HG03108 (cell line): ENCODE data around the gene SRSF7.
A peak's percentile ranks its signal among the peaks of the same experiment; 100 is the strongest.
"Not testable (repeated sequence)": the region's sequence is repeated elsewhere in the genome, so short reads cannot be mapped to it uniquely, and the experiment has no call there.

Experiments
- ATAC-seq: cut with Tn5 transposase; IDR thresholded peaks from one replicate; pipeline ENCODE4 v1.9.1; 2021; ENCODE audit warnings: moderate library complexity; ENCODE audit not compliant: unreplicated experiment

SRSF7 gene

DNA sequence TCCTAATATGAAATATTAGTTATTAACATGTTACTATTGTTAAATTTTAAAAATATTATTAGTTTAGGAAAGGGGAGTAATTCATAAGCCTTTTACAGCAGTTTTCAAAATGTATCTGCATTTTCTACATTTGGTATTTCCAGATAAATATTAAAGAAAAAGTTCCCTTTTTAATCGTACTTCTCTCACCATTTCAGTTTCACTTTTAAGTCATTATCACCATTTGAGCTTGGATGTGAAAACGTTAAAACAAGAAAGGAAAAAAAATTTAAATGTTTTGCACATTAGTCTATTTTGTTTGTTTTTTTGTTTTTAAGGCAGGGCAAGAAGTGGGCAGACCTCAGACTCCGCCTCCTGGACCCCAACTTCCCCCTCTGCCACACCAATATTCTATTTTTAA, 3.3 kb upstream of the SRSF7 start:
- ATAC-seq, result no peak

DNA sequence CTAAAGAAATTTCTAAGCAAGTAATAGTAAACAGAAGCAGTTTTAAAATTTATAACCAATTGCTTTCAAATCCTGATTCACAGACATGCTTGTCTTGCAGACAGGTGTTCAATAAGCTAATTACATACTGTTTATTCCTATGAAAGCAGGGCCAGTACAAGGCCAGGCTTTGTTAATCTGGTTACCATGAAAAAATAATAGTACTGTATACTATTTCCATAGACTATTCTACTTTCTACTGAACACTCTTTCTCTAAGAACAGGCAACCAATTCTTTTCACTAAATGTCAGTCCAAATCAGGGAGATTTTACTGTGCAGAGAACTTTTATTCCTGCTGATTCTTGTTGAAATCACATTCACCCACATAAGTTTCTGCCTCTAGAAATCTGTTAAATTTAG, 2.9 kb upstream of the SRSF7 start:
- ATAC-seq, result no peak

DNA sequence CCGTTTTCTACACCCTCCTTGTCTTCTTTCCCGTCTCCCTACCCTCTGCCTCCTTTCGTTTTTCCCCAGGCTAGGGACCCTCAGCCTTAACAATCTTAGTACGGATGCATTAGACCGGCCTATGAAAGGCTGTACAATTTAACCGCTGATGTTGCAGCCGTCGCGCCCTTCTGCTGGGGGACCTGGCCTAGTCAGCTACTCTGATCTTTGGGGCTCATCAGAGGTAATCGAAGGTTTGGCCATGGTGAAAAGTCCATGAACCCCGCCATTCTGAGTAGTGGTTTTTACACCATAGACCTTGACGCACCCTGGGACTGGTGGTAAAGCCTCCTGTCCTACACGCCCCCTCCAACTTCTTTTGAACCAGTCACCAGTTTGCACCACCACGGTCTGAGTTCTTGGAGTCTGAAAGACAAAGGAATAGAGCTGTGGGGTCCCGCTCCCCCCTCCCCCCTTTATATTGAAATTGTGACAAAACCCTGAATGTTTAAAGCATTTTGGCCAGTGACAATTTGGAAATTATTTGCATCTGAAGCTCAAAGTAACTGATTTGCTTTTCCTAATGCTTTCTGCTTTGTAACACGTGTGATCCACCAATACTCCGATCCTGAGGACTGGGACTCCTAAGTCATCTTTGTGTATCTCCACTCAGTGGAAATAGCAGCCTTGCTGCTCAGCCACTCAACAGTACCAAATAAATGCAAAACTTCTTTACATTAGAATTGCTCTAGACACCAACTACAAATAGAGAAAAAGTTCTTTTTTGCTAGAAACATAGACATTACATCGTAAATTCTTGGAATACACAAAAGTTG, 642 bp upstream of the SRSF7 start:
- no peak for ATAC-seq

DNA sequence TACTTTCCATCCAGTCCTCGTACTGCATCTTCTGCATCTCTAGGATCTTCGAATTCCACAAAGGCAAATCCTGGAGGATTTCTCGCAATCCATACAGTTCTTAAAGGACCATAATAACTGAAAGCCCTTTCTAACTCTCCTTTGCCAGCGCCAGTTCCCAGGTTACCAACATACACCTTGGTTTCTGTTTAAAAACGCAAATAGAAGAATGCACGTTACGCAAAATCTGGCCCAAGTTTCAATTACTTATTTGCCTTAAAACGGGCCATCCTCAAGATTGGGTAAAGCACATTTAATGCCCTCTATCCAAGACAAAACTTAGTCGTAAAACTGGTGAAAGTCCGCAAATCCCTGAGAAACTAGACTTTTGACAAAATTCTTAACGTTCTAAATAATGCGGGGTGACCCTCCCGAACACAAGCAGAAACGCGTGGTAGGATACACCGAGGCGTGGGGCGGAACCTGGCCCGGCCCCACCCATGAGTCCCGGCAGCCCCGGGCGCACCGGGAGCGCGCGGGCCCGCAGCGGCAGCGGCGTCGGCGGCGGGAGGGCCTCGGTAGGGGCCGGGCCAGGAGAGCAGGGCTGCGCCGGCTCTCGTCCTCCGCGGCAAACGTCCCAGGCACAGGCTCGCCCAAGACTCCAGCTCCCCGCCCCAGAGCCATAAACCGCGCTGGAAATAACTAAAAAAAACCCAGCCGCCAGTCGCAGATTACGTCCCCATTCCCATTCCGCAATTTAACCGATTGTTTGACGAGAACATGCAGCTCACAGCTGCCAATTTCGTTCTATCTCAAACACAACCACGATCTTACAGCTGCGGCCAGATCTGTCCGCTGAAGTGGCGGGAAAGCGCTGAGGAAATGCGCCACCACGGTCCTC, 910 bp downstream of the SRSF7 start:
- peak; percentile 41 for ATAC-seq

DNA sequence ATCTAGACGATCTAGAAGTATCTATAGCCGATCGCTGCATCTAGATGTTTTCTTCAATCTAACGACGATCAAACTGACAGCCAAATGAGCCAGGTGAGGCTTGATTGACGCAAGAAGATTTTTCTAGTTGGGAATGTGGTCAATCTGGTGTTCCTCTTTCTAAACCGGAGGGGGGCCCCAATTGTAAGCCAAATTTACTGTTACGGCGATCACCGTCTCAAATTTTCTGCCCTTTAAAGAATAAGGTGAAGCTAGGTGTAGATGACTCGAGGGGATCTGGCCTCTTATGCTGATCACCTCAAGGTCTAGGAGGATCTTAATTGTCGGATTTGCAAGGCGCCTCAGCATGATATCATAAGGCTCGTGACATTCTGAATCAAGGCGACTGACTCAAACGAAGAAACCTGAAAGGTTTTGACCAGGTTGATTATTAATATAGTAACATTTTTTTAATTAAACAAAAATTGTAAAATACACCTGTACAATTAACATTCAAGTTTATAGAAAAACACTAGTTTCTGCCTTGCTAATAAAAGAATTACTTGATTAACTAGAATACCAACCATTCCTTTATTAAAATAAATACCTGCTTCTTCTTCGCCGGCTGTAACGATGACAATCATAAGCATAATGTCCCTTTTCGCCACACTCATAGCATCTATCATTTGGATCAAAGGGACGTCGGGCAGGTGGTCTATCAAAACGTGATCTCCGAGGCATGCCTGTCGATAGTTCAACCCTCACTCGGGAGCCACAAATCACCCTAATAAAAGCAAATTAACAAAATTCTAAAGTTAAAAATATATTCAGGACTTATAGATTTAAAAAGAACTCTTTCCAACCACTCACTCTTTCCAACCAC, 2.0 kb downstream of the SRSF7 start:
- no peak for ATAC-seq

DNA sequence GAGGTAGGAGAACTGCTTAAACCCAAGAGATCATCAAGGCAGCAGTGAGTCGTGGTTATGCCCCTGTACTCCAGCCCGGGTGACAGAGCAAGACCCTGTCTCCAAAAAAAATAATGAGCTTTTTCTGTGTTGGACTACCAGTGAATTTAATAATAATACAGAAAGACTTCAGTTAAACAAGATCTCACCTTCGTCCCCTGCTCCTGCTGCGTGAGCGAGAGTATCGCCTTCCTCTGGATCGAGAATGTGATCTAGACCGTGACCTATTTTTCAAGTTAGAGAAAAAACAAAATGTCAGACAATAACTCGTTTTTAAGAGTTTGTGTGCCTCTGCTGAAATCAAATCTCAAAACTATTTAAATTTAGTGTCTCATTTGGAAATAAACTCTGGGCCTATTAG, 2.8 kb downstream of the SRSF7 start:
- ATAC-seq, result no peak

DNA sequence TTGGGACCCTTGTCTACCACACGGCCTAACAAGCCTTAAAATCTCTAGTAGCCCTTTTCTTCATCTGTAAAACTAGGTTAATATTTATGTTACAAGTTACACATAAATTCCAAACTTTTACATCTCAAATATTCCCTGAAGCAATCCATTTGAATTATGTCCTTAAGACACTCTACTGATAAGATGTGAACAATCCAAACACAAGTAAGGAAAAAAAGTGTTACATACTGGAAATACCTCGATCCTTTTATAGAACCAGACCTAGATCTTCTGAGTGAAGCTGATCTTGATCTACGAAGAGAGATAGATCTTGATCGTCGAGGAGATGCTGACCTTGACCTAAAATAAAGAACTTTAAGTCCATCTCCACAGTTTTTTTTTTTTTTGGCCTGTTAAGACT, 3.3 kb downstream of the SRSF7 start:
- ATAC-seq, result no peak

DNA sequence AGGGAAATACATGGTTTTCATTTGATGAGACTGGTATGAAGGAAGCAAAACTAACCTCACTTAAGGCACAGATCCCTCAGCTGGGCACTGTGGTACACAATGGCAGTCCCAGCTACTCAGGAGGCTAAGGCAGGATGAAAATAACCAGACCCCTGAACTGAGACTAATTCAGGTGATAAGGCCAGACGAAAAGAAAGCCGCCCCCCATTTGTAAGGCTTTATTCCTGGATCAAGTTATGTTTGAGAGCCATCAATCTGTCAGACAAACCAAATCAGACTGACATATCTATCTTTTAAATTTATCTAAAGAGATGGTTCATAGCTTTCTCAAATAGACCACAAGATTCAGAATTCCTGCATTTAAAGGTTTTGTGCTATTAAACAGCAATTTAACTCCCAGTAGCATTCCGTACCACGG, 4.1 kb downstream of the SRSF7 start:
- no peak for ATAC-seq

DNA sequence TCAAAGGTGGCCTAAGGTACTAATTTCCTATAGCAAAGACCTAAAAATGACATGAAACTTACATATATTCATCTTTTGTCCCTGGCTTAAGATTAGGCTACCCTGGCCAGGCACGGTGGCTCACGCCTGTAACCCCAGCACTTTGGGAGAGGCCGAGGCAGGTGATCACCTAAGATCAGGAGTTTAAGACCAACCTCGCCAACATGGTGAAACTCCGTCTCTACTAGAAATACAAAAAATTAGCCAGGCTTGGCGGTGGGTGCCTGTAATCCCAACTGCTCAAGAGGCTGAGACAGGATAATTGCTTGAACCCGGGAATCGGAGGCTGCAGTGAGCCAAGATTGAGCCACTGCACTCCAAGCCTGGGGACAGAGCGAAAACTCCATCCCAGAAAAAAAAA, 5.9 kb downstream of the SRSF7 start:
- no peak for ATAC-seq

DNA sequence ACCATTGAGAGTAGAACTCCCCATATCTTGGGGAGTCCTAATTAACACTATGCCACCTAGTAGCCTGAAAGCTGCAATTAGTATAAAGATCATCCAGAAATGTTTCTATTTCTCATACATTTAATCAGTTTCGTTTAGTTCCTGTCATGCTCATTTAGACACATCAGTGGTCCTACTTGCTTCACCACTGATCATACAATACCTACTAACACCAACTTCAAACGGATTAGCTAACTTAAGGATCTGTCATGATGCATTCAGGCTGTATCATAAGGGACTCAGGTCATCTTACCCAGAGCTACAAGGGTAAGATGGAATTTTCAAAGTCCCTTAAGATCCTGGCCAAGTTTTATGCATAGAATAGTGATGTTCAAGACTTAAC, 6.8 kb downstream of the SRSF7 start:
- no peak for ATAC-seq

DNA sequence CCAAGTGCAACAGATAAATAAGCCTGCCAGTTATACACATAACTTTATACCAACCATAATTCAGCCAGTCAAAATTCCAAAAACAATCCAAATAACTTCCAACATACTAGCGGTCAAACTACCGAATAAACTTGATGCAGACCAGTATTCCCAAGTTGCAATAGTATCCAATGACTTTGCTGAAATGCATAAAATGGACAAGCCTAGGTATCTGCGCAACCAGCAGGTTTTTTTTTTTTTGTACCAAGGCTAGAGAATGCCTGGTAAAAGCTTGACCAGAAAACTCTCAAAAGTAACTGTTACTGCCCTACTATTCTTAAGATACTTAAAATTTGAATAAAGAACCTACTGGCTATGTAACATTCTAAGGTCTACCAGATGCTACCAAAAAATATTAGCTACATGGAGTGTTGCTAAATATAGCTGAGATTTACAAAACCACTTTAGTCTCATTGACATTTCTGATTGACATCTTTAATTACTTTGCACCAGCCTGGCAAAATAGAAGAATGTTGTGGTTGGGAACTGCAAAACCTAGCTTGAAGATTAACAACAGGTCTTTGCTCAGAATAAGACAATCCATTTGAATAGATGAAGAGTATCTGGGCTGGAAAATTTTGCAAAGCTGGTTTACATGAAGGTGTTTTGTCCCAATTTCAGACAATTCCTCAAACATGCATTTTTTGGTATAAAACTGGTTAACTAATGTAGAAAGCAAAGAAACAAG, 7.3 kb downstream of the SRSF7 start:
- ATAC-seq, result no peak

DNA sequence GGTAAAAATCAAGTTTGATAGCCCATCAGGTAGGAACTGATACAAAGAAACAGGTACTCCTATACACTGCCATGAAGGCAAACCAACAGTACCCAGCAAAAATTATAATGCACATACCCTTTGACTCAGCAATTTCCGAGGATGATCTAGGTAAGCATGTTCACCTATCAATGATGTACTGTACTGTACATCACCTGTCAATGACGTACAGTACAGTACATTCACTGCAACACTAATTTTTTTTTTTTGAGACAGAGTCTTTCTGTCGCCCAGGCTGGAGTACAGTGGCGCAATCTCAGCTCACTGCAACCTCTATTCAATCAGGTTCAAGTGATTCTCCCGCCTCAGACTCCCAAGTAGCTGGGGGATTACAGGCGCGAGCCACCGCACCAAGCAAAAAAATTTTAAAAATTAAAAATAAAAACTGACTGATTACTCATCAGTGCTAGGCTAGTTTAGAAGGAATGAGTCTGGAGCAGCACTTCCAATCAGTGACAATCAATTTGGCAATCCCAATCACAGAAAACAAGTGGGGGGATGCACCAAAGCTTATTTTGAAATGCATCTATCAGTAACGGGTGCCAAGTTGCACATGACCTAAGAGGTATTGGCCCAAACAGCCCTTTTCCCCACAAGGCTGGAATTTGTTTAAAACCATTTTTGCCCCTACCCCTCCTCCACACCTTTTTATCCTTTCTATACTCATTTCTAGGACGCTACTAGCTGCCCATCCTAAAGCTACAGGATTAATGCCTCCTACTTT, 8.2 kb downstream of the SRSF7 start:
- ATAC-seq, result no peak

DNA sequence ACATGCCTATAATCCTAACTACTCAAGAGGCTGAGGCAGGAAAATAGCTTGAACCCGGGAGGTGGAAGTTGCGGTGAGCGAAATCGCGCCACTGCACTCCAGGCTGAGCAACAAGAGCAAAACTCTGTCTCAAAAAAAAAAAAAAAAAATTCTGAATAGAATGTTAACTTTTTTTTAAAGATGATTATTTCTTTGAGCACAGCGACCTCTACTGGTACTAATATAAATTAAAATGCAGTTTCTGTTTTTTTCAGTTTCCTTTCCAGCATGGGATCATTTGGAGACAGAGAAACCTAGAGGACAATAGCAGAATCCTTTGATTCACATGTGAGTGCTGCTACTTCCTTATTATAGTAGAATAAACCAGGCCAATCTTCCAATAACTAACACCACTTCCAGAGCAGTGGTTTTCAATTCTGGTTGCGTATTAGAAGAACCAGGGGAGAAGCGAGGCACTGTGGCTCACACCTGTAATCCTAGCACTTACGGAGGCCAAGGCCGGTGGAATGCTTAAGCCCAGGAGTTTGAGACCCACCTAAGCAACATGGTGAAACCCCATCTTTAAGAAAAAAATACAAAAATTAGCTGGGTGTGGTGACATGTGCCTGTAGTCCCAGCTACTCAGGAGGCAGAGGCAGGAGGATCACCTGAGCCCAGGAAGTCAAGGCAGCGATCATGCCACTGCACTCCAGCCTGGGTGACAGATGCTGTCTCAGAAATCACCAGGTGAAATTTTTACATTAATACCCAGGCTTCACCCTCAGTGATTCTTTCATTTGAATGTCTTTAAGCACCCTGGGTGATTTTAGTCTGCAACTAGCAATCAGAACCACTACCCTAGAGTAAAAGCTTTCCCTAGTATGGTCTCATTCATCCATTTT, 10.1 kb downstream of the SRSF7 start:
- no peak for ATAC-seq

DNA sequence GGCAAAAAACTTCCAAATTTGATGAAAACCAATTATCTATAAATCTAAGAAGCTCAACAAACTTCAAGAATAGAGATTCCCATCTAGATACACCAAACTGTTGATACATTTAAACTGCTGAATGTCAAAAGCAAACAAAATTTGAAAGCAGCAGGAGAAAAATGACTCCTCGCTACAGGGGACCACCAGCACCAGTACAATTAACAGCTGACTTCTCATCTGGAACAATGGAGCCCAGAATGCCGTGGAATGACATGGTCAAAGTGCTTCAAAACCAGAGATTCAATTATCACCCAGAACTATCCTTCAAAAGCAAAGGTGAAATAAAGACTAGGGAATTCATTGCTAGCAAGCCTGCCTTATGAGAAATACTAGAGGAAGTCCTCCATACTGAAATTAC, 11.6 kb downstream of the SRSF7 start:
- ATAC-seq, result no peak

DNA sequence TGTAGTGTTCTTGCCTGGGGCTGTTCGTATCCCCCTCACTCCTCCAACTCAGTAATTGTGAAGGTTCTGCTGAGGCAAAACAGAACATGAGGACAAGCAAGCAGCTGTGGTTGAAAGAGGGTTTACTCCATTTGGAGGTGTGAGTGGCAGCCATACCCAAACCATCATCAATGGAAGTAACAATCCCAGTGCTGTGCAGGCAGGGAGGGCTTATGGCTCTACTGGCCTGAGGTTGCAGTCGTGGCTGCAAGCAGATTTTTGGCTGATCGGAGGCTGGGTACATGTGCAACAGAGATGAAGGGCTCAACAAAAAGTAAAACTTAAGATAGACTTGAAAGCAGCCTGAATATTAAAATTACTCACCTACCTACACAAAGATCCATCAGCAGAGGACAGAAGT, 13.2 kb downstream of the SRSF7 start:
- ATAC-seq, result no peak

DNA sequence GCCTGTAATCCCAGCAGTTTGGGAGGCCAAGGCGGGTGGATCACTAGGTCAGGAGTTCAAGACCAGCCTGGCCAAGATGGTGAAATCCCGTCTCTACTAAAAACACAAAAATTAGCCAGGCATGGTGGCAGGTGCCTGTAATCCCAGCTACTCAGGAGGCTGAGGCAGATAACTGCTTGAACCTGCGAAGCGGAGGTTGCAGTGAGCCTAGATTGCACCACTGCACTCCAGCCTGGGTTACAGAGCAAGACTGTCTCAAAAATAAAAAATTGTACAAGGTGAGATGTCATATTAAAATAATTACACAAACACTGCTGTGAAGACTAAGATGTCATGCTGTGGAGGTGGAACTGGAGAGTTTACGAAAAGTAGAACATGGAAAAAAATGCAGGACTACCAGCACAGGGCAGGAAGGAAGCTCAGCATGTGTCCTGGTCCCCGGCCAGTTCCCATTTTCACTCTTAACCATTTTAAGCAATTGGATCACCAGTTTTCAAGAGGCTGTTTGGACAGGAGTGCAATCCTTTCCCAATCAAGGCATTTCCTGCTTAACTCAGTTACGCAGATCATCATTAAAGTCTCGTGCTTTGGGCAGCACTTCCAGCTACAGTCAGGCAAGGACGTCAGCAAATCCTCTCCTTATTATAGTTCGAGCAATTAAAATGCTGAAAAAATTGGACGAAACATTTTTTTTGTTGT, 14.0 kb downstream of the SRSF7 start:
- ATAC-seq, result not testable (repeated sequence)

DNA sequence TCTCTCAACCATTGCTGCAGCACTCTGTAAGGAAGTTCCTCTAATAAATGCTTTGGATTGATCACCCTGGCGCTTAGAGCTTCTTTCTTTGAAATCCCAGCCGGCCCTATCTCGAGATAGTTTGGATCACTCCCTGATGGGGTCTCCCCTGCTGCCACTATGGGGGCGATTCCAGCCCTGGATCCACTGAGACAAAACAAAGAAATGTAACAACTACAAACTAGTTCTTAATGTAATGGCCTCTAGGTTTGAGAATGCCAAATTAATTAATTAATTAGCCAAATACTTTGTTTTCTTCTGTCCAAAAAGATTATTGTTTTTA, 15.2 kb downstream of the SRSF7 start:
- ATAC-seq, result no peak

DNA sequence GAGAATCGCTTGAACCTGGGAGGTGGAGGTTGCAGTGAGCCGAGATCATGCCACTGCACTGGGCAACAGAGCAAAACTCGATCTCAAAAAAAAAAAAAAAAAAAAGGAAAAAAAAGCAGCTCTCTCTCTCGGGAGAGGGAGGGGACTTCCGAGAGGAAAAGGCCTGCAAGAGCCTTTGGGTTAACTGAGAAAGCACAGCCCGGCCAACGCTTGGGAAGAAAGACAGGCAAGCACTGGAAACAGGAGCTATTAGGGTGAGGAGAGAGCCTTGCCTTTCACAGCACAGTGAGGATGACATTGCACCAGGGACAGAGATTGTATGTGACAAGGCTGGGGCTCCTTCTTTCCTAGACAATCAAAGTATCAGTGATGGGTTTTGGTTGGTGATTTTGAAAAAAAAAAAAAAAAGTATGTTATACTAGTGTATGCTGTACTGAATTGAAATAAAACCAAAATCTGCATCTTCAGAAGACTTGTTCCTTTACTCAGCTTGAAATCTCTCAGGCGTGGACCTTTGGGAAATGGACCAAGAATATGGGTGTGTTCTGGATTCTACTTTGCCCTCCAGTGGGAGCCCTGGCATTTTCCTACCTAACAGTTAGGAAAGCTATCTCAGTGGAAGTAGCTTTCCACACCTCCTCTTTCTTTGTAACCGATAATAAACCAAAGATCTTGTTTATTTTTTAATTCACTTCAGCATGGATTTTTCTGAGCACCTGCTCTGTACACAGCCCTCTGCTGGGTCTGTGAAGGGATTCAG, 16.7 kb downstream of the SRSF7 start:
- no peak for ATAC-seq
